GM23338 (cell line): Measurements from ENCODE around the gene USP32. TPM values are rescaled to one million over a fixed set of nuclear protein-coding genes. Genes with fewer than 3 reads are reported as not detected.

Experiments used
- ATAC-seq: fragments of 200-7000 bp; cut with Tn5 transposase; 3 replicates; pipeline ENCODE4 v1.9.1; 2020
- DNase-seq: peaks from one replicate; pipeline ENCODE4 v3.0.0-alpha.2; 2015; ENCODE audit warnings: low spot score
- H2AFZ ChIP-seq: fragments of 200-600 bp; sonication (generic); 2 replicates; pipeline ENCODE4 v1.8.0; 2016; ENCODE audit warnings: antibody characterized with exemption, mild to moderate bottlenecking, moderate library complexity
- H3F3A ChIP-seq: fragments of 200-600 bp; sonication (generic); replicated peaks from 2 replicates; pipeline ENCODE4 v1.8.0; 2017; ENCODE audit warnings: antibody characterized with exemption, mixed run types, low read depth
- H3K27ac ChIP-seq: fragments of 200-600 bp; sonication (generic); 2 replicates; pipeline ENCODE4 v1.6.1; 2016; ENCODE audit warnings: low read depth
- H3K27me3 ChIP-seq: fragments of 200-600 bp; sonication (generic); 2 replicates; pipeline ENCODE4 v1.8.0; 2016; ENCODE audit warnings: mild to moderate bottlenecking, mixed run types, moderate library complexity; ENCODE audit not compliant: insufficient read depth
- H3K36me3 ChIP-seq: fragments of 200-600 bp; sonication (generic); 2 replicates; pipeline ENCODE4 v1.8.0; 2016; ENCODE audit warnings: mild to moderate bottlenecking; ENCODE audit not compliant: insufficient read depth
- H3K4me1 ChIP-seq: fragments of 200-600 bp; sonication (generic); 2 replicates; pipeline ENCODE4 v1.8.0; 2016; ENCODE audit warnings: mild to moderate bottlenecking, moderate library complexity; ENCODE audit not compliant: insufficient read depth
- H3K4me2 ChIP-seq: fragments of 200-600 bp; sonication (generic); 2 replicates; pipeline ENCODE4 v1.7.1; 2017; ENCODE audit warnings: mixed run types
- H3K4me3 ChIP-seq: fragments of 200-600 bp; sonication (generic); 2 replicates; pipeline ENCODE4 v1.6.1; 2016; ENCODE audit warnings: mixed run types
- H3K79me2 ChIP-seq: fragments of 200-600 bp; sonication (generic); replicated peaks from 2 replicates; pipeline ENCODE4 v1.8.0; 2017; ENCODE audit warnings: mild to moderate bottlenecking; ENCODE audit not compliant: insufficient read depth
- H3K9me2 ChIP-seq: fragments of 200-600 bp; sonication (generic); 2 replicates; pipeline ENCODE4 v1.8.0; 2017; ENCODE audit not compliant: insufficient read depth
- H4K20me1 ChIP-seq: fragments of 200-600 bp; sonication (generic); replicated peaks from 2 replicates; pipeline ENCODE4 v1.8.0; 2017; ENCODE audit warnings: mild to moderate bottlenecking; ENCODE audit not compliant: insufficient read depth
- H3K27ac Mint-ChIP-seq: 2 replicates; pipeline ENCODE4 v1.8.0; 2020; ENCODE audit warnings: inconsistent platforms, mild to moderate bottlenecking, moderate library complexity, mixed read lengths
- H3K27me3 Mint-ChIP-seq: 3 replicates; pipeline ENCODE4 v1.8.0; 2022; ENCODE audit warnings: low read depth, mild to moderate bottlenecking, moderate library complexity, mixed read lengths, inconsistent platforms; ENCODE audit not compliant: insufficient read depth, poor library complexity
- H3K36me3 Mint-ChIP-seq: 3 replicates; pipeline ENCODE4 v1.8.0; 2021; ENCODE audit warnings: low read depth, mild to moderate bottlenecking, inconsistent platforms, moderate library complexity, mixed read lengths
- H3K4me1 Mint-ChIP-seq: 3 replicates; pipeline ENCODE4 v1.8.0; 2020; ENCODE audit warnings: mild to moderate bottlenecking, inconsistent platforms, mixed read lengths
- H3K4me3 Mint-ChIP-seq: 3 replicates; pipeline ENCODE4 v1.8.0; 2021; ENCODE audit warnings: moderate library complexity, mild to moderate bottlenecking, inconsistent platforms, mixed read lengths
- H3K9me3 Mint-ChIP-seq: 3 replicates; pipeline ENCODE4 v1.8.0; 2020; ENCODE audit warnings: moderate library complexity, mild to moderate bottlenecking, inconsistent platforms, mixed read lengths
- CREB1 ChIP-seq: fragments of 250-450 bp; sonication (Bioruptor Pico); IDR thresholded peaks from 2 replicates; pipeline ENCODE4 v1.5.0; 2020; ENCODE audit warnings: low read depth, mild to moderate bottlenecking, moderate library complexity
- CTCF ChIP-seq, 2 experiments: fragments of 200-600 bp in 1 of 2; sonication (generic) in 1 of 2; conservative IDR thresholded peaks; 2 replicates each; pipeline versions ENCODE4 v1.5.1 to v1.6.1; 2016 to 2017; ENCODE audit warnings: antibody characterized with exemption in 2 of 2, low read depth in 2 of 2, mild to moderate bottlenecking in 2 of 2, moderate library complexity in 1 of 2
- EZH2 ChIP-seq: fragments of 200-600 bp; sonication (generic); IDR thresholded peaks from one replicate; pipeline ENCODE4 v1.8.0; 2017; ENCODE audit warnings: antibody characterized with exemption, mild to moderate bottlenecking, low read depth; ENCODE audit not compliant: unreplicated experiment
- EZH2phosphoT487 ChIP-seq: fragments of 200-600 bp; sonication (generic); IDR thresholded peaks from one replicate; pipeline ENCODE4 v1.8.1; 2018; ENCODE audit warnings: antibody characterized with exemption; ENCODE audit not compliant: unreplicated experiment
- JUNB ChIP-seq: IDR thresholded peaks from one replicate; pipeline ENCODE4 v1.6.1; 2016; ENCODE audit warnings: antibody characterized with exemption; ENCODE audit not compliant: unreplicated experiment
- NANOG ChIP-seq: IDR thresholded peaks from 2 replicates; pipeline ENCODE4 v1.6.1; 2016; ENCODE audit warnings: antibody characterized with exemption, borderline replicate concordance
- POLR2AphosphoS5 ChIP-seq: IDR thresholded peaks from 2 replicates; pipeline ENCODE4 v1.6.1; 2016; ENCODE audit warnings: antibody characterized with exemption, low read depth
- REST ChIP-seq: IDR thresholded peaks from one replicate; pipeline ENCODE4 v1.6.1; 2018; ENCODE audit warnings: antibody characterized with exemption; ENCODE audit not compliant: unreplicated experiment
- STAT1 ChIP-seq: IDR thresholded peaks from one replicate; pipeline ENCODE4 v1.6.1; 2016; ENCODE audit warnings: antibody characterized with exemption; ENCODE audit not compliant: unreplicated experiment
- ZNF114 ChIP-seq: fragments of 250-450 bp; sonication (Bioruptor Pico); IDR thresholded peaks from 2 replicates; pipeline ENCODE4 v1.5.0; 2020; ENCODE audit warnings: mild to moderate bottlenecking, moderate library complexity
- ZNF331 ChIP-seq: fragments of 250-450 bp; sonication (Bioruptor Pico); IDR thresholded peaks from 2 replicates; pipeline ENCODE4 v1.5.0; 2020; ENCODE audit warnings: low read depth, mild to moderate bottlenecking, moderate library complexity
- ZNF462 ChIP-seq: fragments of 250-450 bp; sonication (Bioruptor Pico); IDR thresholded peaks from 2 replicates; pipeline ENCODE4 v1.5.0; 2020; ENCODE audit warnings: mild to moderate bottlenecking, moderate library complexity
- polyA plus RNA-seq: library from polyadenylated mRNA; unstranded; fragments of >200 nt; fragmentation: Nextera tagmentation; extraction: Ambion mirVana; gene quantifications from 2 replicates; pipeline ENCODE4 v1.2.1, GENCODE V29; 2016
- total RNA-seq: library from RNA; depleted of rRNA; stranded (reverse); fragments of >200 nt; shearing (Covaris generic); gene quantifications from 2 replicates; pipeline ENCODE4 v1.2.3, GENCODE V29; 2014
- TF ChIP-seq, protein P1 (sequence below): IDR thresholded peaks from 2 replicates; pipeline ENCODE4 v1.6.1; 2016; ENCODE audit warnings: antibody characterized with exemption

The USP32 gene
- total and polyA plus RNA-seq, 2 experiments from 2014 or later = 43.6 to 129 TPM

DNA sequence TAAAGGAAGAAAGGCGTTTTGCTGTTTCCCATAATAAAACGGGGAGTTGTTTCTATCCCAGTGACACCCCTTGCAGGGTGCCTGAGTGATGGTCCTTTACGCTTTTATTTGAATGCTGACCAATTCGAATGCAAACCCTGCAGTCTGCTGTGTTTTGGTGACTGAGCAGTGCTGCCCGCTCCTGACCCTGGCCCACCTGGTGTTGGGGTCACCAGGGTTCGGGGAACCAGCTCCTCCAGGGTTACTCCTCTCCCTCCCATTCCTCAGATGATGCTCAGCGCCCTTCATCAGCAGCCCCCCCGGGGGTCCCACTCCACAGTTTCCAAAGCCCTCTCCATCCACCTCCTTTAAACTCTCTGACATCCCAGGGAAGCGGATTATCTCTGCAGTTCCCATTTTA, 236.1 kb downstream of the USP32 start:
- H3K79me2 ChIP-seq = no peaks in the 10 kb centered on the region
- H3K4me3 ChIP-seq = no peak overlapping the region
- peaks cover 24% of the 10 kb centered on the region for H3K27me3 Mint-ChIP-seq
- ATAC-seq = no peak
- H3K4me2 ChIP-seq = no peak overlapping the region
- H3F3A ChIP-seq = peaks cover 17% of the 10 kb centered on the region
- H3K4me1 ChIP-seq = peaks cover 46% of the 10 kb centered on the region
- no peaks in the 10 kb centered on the region for H3K9me2 ChIP-seq
- H3K36me3 ChIP-seq = no peaks in the 10 kb centered on the region
- H3K27me3 ChIP-seq = peaks cover 11% of the 10 kb centered on the region
- no peak overlapping the region for H3K27ac Mint-ChIP-seq
- no peak overlapping the region for H3K27ac ChIP-seq
- no peak overlapping the region for H2AFZ ChIP-seq
- H3K9me3 Mint-ChIP-seq = no peaks in the 10 kb centered on the region
- H3K4me3 Mint-ChIP-seq = no peak overlapping the region
- no peaks in the 10 kb centered on the region for H3K36me3 Mint-ChIP-seq
- peaks cover 52% of the 10 kb centered on the region for H3K4me1 Mint-ChIP-seq
- H4K20me1 ChIP-seq = no peaks in the 10 kb centered on the region
- DNase-seq = no peak
- TF ChIP-seq ZNF331 (CRISPR knock-in tag) = no peak
- TF ChIP-seq, protein P1, sequence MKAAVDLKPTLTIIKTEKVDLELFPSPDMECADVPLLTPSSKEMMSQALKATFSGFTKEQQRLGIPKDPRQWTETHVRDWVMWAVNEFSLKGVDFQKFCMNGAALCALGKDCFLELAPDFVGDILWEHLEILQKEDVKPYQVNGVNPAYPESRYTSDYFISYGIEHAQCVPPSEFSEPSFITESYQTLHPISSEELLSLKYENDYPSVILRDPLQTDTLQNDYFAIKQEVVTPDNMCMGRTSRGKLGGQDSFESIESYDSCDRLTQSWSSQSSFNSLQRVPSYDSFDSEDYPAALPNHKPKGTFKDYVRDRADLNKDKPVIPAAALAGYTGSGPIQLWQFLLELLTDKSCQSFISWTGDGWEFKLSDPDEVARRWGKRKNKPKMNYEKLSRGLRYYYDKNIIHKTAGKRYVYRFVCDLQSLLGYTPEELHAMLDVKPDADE = no peak
- TF ChIP-seq JUNB = no peak
- TF ChIP-seq EZH2phosphoT487 = no peak
- no peak for TF ChIP-seq ZNF462 (CRISPR knock-in tag)
- TF ChIP-seq NANOG = no peak
- no peak for TF ChIP-seq REST
- no peak for TF ChIP-seq ZNF114 (CRISPR knock-in tag)
- TF ChIP-seq STAT1 = no peak
- TF ChIP-seq POLR2AphosphoS5 = no peak
- no peak for TF ChIP-seq CTCF (conservative IDR thresholded peaks at IDR 0.05; ENCODE audit: low read depth in 2 of 2)
- TF ChIP-seq CREB1 = no peak
- TF ChIP-seq EZH2 = no peak
